HG02763 (cell line): ENCODE measurements around the gene FREM2.

Experiments used
- ATAC-seq: cut with Tn5 transposase; IDR thresholded peaks from one replicate; pipeline ENCODE4 v1.9.1; 2021; ENCODE audit warnings: mild to moderate bottlenecking, moderate library complexity; ENCODE audit not compliant: unreplicated experiment

The FREM2 gene, protein sequence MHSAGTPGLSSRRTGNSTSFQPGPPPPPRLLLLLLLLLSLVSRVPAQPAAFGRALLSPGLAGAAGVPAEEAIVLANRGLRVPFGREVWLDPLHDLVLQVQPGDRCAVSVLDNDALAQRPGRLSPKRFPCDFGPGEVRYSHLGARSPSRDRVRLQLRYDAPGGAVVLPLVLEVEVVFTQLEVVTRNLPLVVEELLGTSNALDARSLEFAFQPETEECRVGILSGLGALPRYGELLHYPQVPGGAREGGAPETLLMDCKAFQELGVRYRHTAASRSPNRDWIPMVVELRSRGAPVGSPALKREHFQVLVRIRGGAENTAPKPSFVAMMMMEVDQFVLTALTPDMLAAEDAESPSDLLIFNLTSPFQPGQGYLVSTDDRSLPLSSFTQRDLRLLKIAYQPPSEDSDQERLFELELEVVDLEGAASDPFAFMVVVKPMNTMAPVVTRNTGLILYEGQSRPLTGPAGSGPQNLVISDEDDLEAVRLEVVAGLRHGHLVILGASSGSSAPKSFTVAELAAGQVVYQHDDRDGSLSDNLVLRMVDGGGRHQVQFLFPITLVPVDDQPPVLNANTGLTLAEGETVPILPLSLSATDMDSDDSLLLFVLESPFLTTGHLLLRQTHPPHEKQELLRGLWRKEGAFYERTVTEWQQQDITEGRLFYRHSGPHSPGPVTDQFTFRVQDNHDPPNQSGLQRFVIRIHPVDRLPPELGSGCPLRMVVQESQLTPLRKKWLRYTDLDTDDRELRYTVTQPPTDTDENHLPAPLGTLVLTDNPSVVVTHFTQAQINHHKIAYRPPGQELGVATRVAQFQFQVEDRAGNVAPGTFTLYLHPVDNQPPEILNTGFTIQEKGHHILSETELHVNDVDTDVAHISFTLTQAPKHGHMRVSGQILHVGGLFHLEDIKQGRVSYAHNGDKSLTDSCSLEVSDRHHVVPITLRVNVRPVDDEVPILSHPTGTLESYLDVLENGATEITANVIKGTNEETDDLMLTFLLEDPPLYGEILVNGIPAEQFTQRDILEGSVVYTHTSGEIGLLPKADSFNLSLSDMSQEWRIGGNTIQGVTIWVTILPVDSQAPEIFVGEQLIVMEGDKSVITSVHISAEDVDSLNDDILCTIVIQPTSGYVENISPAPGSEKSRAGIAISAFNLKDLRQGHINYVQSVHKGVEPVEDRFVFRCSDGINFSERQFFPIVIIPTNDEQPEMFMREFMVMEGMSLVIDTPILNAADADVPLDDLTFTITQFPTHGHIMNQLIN (N-terminal part only)

DNA sequence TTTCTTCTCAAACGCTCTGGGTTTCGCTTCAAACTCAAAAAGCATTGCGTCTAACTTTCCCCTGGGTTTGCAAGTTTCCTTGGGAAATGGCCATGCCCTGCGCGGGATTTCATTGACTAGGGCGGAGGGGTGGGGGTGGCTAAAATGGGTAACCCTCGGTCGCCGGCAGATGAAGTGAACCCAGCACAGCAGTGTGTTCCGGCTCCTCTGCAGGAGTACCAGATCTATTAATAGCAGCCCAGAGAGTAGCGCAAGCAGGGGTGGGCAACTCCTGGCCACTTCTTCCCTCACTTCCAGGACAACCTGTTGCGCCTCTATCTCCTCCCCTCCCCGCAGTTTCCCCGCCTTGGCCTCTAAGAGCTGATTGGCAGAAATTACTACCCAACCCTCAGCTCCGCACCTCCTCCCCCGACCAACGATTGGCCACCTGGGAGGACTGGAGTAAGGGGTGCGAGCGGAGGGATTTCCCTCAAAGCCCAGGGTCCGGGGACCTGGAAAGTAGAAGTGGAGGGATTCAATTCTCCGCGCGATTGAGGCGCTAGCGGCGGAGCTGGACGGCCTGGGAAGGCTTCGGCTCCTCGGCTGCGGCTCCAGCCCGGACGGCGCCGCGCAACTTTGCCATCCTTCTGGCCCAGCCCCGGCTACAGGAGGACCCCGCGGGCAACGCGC is at the start of gene FREM2:
FREM2 (plus strand) TSS at position 501 of the 669 bp plus-strand sequence. CDS start 268 bp downstream, outside the sequence.
- ATAC-seq: no peak

DNA sequence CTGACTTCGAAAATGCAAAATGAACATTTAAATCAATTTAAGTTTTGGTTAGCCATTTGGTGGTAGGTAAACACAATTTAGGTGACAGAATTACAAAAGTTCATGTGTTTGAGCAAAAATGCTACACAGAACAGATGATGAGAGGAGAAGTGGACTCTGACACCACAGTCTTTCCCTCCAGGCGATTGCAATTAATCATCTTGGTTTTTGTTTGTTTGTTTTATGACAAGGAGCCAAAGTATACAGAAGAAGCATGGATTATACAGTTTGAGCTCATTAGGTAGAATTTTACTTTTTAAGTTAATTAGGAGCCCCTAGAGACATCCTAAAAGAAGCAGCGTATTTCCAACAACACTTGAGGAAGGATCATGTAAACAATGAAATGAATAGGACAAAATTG is 49.3 kb upstream of the FREM2 start:
- ATAC-seq: no peak

DNA sequence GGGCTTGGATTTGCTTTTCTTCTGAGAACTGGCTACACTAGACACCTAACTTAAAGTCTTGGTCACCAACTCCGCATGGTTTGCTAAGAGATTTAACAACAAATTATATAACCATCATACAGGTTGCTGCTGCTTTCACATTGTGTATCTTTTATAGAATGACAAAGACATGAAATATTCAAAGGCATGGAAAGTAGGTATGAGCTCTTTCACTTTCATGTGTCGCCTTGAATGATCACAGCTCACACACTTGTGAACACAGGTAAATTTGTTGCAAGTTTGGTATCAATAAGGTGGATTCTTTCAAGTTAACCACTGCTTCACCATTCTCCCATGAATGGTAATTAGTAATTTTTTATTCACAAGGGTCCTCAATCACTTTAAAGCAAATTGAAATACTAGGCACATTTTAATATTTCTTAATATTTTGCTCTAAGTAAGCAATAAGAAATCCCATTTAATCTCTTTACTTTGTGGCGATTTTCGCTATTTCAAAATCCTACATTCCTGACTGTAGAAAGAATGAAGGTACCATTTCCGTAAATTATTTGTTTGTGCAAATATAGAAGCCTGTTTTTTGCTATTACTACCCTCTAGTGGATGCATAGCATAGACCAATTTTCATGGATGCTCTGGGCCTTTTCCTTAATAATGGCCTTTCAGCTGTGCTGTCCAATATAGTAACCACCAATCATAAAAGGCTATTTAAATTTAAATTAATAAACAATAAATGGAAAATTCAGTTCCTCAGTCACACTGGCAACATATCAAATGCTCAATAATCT is 45.5 kb upstream of the FREM2 start:
- no peak for ATAC-seq

DNA sequence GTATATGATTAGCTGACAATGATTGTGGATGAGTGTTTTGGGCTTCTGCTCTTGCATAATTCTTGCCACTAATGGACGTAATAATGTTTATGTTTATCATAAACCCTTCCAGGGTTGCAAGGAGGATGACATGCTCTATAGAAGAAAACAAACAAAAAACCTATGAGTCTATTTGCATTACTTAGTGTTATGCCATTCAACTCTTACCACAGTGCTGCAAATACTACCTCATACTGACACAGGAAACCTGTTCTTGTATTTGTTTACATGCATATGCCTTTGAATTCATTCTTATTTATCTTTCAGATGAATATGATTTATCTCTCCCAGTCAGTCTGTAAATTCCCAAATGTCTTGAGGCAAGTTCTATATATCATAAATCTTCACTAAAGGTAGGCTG is 39.6 kb upstream of the FREM2 start:
- no peak for ATAC-seq

DNA sequence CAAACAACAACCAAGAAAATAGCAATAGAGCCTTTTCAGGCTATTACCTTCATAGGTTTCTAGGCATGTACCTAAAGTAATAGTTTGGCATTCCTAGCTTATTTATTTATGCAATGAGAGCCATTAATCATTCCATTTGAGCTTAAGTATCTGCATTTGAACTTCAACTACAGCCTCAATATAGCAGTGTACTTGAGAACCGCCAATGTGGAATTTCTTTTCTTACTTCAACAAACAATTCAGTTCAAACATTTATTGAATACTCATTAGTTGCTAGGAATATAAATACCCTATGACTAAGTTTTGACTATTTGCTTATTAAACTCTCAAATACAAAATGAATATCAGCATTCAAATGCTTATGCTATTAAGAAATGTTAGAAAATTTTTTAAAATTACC is 38.0 kb upstream of the FREM2 start:
- ATAC-seq: no peak

DNA sequence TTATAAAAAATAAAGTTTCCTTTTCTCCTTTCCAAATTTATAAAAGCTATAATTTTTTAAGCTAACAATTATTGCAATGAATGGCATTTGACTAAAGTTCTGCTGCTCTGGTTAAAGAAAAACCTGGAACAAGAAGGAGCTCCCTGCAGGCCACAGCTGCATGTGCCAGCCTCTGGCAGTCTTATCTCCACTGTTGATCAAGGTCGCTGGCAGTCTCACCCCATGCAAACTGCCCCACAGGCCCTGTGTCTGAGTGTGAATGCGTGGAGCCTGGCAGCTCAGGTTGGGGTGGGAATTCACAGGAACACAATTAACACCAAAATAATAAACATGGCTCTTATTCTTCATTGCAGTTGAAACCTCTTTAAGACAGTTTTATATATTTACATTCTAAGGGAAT is 30.2 kb upstream of the FREM2 start:
- ATAC-seq: no peak

DNA sequence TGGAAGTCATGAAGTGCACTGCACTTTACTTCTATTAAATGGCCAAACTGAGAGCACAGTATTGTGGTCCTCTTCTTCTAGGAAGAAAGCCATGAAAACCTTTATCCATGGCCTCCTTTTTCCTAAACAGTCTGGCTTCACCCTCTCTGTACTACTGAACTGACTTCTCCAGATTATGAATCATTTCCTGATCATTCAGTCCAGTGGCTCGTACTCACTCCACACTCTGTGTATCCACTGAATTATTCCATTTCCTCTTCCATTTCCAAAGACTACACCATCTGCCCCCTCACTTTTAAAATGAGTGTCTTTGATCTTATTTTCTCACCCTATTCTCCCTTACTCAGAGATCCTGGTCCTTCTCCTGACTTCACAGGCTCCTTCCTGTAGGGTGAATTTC is 29.7 kb upstream of the FREM2 start:
- ATAC-seq: no peak

DNA sequence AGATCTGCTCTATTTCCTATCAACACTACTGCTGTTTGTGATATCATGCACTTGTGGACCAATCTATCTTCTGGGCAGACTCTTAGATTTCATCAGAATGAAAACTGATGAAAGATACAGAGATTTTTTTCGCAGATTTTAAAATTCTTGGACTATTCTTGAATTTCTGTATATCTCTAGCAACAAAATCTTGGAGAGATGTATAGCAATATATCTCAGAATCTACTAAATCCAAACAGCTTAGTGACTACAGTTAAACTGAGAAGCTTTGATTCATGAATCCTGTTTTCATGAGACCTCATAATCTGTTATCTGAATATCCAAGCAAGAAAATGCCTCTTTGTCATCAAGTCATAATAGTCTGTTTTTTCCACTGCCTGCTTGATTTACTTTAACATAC is 28.0 kb upstream of the FREM2 start:
- no peak for ATAC-seq

DNA sequence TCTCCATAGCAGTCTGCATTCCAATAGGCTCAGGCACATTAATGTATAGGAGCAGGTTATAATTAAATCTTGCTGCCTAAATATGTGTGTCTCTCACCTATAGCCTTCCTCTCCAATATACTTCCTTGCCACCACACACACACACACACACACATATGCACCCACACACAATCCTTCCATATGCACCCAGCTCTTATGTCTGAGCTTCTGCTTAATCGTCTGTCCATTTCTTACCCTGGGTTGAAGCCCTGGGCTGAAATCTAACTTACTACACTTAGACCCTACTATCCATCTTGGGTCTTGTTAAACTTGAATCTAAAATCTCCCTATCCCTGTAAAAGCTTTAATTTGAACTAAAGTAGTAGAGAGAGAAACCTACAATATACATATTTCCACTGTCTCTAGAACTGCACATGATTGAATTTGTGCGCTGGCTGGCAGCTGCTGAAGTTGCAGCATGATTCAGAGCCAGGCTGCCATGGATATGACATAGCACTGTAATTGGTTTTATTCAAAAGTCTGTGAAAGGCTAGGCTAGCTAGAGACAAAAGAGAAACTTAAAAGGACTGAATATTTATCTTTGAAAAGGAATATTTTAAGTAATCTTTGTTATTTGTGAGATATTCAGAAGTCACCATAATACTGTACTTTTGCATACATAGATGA is 25.7 kb upstream of the FREM2 start:
- no peak for ATAC-seq

DNA sequence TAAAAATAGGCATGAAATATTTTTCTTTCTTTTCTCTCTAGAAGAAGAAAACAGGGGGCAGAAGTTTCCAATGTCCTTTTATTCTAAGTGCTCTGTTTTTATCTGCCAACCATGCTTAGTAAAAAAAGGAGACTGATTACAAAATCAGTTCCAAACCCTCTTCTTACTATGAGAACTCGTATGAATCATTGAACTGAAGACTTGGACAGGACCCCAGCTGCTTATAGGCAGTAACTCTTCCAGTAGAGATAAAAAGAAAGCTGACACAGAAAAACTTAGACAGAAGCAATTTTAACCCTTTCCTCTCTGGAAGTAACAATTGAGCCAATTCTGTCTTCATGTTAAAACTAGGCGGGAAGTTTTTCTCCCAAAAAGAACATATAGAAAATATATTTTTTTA is 24.5 kb upstream of the FREM2 start:
- ATAC-seq: no peak

DNA sequence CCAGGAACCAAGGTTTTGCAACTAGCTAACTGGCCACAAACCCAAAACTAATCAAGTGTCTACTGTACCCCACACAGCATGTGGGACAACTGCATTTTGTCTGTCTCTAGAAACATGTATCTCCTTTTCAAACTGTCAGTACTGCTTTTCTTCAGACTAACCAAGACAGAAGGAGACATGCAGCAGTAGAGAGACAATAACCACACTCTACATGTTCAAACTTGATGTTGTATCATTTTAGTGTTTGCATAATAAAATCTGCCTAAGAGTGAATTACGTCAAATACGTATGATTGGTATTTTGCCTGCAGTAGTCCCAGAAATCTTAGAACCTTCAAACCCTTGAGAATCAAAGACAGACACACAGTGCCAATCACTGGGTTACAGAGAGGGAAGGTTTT is 22.0 kb upstream of the FREM2 start:
- no peak for ATAC-seq

DNA sequence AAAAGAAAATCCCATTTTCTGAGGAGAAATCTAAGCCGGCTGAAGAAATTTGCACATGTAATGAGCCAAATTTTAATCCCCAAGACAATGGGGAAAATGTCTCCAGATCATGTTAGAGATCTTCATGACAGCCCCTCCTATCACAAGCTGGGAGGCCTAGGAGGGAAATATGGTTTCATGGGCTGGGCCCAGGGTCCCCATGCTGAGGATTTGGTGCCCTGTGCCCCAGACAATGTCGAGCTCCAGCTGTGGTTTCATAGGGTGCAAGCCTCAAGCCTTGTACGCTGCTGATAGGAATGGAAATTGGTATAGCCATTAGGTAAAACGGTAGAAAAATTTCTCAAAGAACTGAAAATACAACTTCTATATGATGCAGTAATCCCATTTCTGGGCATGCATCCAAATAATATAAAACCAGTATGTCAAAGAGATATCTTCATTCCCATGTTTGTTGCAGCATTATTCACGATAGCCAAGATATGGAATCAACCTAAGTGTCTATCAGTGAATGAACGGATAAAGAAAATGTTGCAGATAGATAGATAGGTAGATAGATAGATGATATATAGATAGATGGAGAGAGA is 19.3 kb upstream of the FREM2 start:
- ATAC-seq: no peak

DNA sequence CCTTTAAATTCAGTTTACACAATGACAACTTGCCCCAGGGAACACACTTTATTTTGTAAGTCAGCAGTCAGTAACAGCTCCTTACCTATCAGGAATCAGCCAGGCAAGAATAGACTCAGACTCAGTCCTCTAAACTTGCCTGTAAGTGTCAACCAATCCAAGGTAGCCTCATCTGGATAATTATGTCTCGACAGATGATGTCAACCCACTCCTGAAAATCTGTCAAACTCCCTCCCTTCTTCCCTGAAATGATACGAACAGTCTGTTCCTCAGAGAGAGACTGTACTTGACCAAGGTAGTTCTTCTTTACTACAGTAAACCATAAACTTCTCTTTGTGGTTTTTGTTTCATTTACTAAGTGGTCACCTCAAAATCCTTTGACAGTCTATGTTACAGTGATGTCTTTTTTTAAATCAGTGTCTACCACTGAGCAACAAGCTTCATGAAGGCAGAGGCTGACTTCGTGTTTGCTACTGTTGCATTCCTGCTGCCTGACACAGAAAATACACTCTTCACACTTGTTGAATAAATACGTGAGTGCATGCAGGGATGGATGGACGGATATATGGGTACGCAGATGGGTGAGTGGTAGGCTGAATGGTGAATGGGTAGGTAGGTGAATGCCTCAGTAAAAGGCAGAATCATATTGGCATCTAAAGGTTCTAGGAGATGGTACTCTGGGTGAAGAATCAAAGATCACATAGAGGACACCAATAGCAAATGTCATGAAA is 17.5 kb upstream of the FREM2 start:
- ATAC-seq: no peak

DNA sequence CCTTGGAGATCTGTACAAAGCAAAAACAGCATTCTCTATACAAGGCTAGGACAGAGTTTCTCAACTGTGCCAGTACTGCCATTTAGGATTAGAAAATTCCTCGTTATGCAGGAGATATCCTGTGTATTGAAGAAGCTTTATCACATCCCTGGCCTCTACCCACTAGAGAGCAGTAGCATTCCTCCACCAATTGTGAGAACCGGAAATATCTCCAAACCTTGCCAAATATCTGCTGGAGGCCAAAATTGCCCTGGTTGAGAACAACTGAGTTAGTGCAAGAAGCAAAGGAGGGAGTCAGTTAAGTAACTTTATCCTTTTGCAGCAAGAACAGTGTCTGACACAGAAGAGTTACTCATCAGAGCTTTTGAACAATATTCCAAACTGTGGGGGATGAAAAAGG is 16.2 kb upstream of the FREM2 start:
- ATAC-seq: no peak

DNA sequence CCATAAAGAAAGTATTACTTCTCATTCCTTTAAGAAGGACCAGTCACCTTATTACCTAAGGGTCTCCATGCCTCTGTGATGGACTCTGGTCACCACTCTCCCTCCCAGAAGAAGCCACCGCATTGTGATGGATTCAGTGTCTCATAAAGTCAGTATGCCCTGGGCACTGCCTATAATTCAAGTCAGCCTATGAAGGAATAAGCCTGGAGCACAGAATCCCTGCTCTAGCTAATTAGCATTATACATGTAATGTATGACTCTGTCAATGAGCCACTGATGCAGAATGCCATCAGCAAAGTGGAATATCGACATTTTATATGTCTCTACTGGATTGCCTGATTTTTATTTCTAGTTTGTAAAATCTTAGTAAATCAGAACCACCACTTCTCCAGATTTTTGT is 14.9 kb upstream of the FREM2 start:
- ATAC-seq: no peak

DNA sequence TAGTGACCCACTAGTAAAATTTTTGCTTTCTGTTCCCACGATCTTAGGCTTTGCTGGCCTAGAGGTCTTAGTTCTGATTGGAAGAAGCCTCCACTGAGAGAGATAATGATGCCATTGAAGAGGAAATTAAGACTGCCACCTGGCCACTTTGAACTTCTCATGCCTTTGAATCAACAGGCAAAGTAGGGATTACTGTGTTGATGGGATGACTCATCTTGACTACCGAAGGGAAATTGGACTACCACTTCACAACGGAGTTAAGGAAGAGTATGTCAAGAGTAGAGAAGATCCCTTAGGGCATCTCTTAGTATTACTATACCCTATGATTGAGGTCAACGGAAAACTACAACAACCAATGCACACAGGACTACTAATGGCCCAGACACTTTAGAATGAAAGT is 12.7 kb upstream of the FREM2 start:
- ATAC-seq: no peak

DNA sequence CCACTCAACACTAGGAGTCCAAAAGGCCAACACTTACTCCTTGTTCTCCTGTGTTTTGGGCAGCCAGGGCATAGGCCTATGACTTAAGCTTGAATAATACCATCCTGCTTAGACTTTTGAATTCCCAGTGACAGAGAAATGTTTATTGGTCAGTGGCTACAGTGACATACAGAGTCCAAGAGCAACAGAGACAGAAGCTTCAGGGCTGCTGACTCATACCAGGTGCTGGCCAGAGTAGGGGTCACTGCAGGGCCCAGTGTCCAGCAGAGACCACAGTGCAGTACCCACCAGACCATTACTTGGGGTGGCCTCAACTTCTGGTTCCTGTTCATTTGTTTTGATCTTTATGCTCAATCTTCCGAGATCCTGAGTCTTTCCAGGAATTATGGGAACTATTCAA is 6.0 kb upstream of the FREM2 start:
- ATAC-seq: no peak

DNA sequence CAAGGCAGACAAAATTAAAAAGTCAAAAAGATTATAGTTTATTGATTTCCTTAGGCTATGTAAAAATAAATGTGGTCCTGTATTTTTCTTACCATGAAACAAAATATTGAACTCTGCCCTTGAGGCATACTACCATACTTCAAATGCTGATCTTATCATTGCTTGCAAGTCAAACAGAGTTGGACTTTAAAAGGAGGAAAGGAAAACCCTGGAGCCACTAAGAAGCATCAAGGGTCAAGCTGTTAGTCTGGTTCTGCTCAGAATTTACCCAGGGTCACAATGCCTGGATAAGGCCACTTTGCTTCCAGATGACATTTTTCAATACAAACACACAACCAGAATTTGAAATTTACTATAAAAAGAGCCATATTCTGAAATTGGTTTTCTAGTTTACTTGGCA is 2.2 kb upstream of the FREM2 start:
- no peak for ATAC-seq

DNA sequence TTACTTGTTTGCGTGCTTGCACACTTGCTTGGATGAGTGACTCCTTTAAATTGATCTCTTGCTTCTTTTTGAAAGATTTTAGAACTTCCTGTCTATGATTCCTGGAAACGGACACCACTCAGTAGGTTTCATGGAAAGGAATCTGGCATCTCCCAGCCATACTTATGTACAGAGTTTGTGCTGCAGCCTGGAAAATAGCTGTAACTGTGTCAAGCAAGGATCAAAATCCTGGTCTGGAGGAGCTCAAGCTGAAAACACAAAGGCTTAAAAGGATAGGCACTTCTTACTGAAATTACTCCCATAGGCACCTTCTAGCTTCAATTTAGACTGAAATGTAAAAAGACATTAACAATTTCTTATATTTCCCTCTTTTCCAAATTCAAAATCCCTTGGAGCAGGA is 1.4 kb upstream of the FREM2 start:
- ATAC-seq: no peak
